G401.6 (cell line): ENCODE results near the gene RABL2B.

ENCODE experiments used
- FAIRE-seq: peaks from 2 replicates; lab custom pipeline; 2012; peaks lifted over from hg19 to GRCh38; lab: Jason Lieb, UNC

The RABL2B gene

GRCh38 chr22:50738649-50739227, 44.7 kb downstream of the RABL2B start:
- FAIRE-seq: no peak

GRCh38 chr22:50737728-50738648, 45.4 kb downstream of the RABL2B start, which contains the start of gene ACR:
ACR (plus strand) TSS chr22:50738204; CDS start chr22:50738236, 32 bp downstream.
- FAIRE-seq: no peak

- no peak for FAIRE-seq
Measured at GRCh38 chr22:50735739-50736030, 47.8 kb downstream of the RABL2B start.

GRCh38 chr22:50734986-50735738, 48.3 kb downstream of the RABL2B start:
- no peak for FAIRE-seq

GRCh38 chr22:50734343-50734771, 49.1 kb downstream of the RABL2B start:
- no peak for FAIRE-seq

- no peak for FAIRE-seq
Measured at GRCh38 chr22:50733521-50734342, 49.7 kb downstream of the RABL2B start.

- FAIRE-seq: no peak
Measured at GRCh38 chr22:50732681-50733080, 50.8 kb downstream of the RABL2B start.

GRCh38 chr22:50731811-50732624, 51.4 kb downstream of the RABL2B start:
- no peak for FAIRE-seq

- FAIRE-seq: no peak
Measured at GRCh38 chr22:50730941-50731661, 52.3 kb downstream of the RABL2B start.

- no peak for FAIRE-seq
Measured at GRCh38 chr22:50730013-50730891, 53.2 kb downstream of the RABL2B start.

GRCh38 chr22:50729391-50730012, 53.9 kb downstream of the RABL2B start:
- no peak for FAIRE-seq

- no peak for FAIRE-seq
Measured at GRCh38 chr22:50728523-50728931, 54.9 kb downstream of the RABL2B start.

- FAIRE-seq: no peak
Measured at GRCh38 chr22:50727678-50728522, 55.5 kb downstream of the RABL2B start.

GRCh38 chr22:50726643-50727340, 56.6 kb downstream of the RABL2B start:
- no peak for FAIRE-seq

GRCh38 chr22:50725597-50725996, 57.8 kb downstream of the RABL2B start:
- FAIRE-seq: no peak

GRCh38 chr22:50724616-50725015, 58.8 kb downstream of the RABL2B start:
- no peak for FAIRE-seq

GRCh38 chr22:50723991-50724390, 59.4 kb downstream of the RABL2B start:
- FAIRE-seq: no peak
